PC-3 (cell line): ENCODE data around the gene HNRNPLL. TPM values are rescaled to one million over a fixed set of nuclear protein-coding genes. Genes with fewer than 3 reads are reported as not detected.

ENCODE experiments used
- ATAC-seq: fragments of 200-7000 bp; cut with Tn5 transposase; 2 replicates; pipeline ENCODE4 v1.9.1; 2020; ENCODE audit warnings: mild to moderate bottlenecking, moderate library complexity
- BruUV-seq: library from RNA; stranded (reverse); fragments of 400-500 nt; replicated peaks from 2 replicates; lab custom pipeline; 2021; lab: Mats Ljungman, UMichigan
- CTCF ChIA-PET: fragments of 300-600 bp; sonication (Branson Sonifier 250); formaldehyde crosslinking; loops from one replicate; lab custom pipeline; 2022; ENCODE audit warnings: antibody characterized with exemption; lab: Charles Lee
- POLR2A ChIA-PET: fragments of 300-600 bp; sonication (Branson Sonifier 250); formaldehyde crosslinking; loops from one replicate; lab custom pipeline; 2022; ENCODE audit warnings: antibody characterized with exemption; ENCODE audit not compliant: unreplicated experiment; lab: Charles Lee
- DNase-seq: peaks from one replicate; pipeline ENCODE4 v3.0.0-alpha.2; 2015
- H2AFZ ChIP-seq: fragments of 300-600 bp; sonication (generic); 2 replicates; pipeline ENCODE4 v1.6.0; 2016; ENCODE audit warnings: antibody characterized with exemption, low read length
- H3F3A ChIP-seq: fragments of 300-600 bp; sonication (generic); one replicate; pipeline ENCODE4 v1.6.0; 2017; ENCODE audit warnings: antibody characterized with exemption, low read length, control low read depth, mild to moderate bottlenecking; ENCODE audit not compliant: unreplicated experiment
- H3K27ac ChIP-seq: fragments of 300-600 bp; sonication (generic); 2 replicates; pipeline ENCODE4 v1.5.1; 2016; ENCODE audit warnings: mild to moderate bottlenecking, low read length
- H3K27me3 ChIP-seq: fragments of 300-600 bp; sonication (generic); 2 replicates; pipeline ENCODE4 v1.6.1; 2016; ENCODE audit warnings: low read length, mixed read lengths
- H3K36me3 ChIP-seq: fragments of 300-600 bp; sonication (generic); 2 replicates; pipeline ENCODE4 v1.6.1; 2016; ENCODE audit warnings: low read depth, mixed run types, low read length, mixed read lengths
- H3K4me1 ChIP-seq: fragments of 300-600 bp; sonication (generic); 2 replicates; pipeline ENCODE4 v1.5.1; 2016; ENCODE audit warnings: low read length; ENCODE audit not compliant: insufficient read depth
- H3K4me2 ChIP-seq: fragments of 300-600 bp; sonication (generic); 2 replicates; pipeline ENCODE4 v1.6.0; 2016; ENCODE audit warnings: low read length
- H3K4me3 ChIP-seq: fragments of 300-600 bp; sonication (generic); 2 replicates; pipeline ENCODE4 v1.5.1; 2016; ENCODE audit warnings: mild to moderate bottlenecking, low read length, mixed read lengths
- H3K79me2 ChIP-seq: fragments of 300-600 bp; sonication (generic); 2 replicates; pipeline ENCODE4 v1.6.1; 2017; ENCODE audit warnings: low read length, mixed read lengths
- H3K9ac ChIP-seq: fragments of 300-600 bp; sonication (generic); 2 replicates; pipeline ENCODE4 v1.6.0; 2016; ENCODE audit warnings: mild to moderate bottlenecking, low read length
- H3K9me2 ChIP-seq: fragments of 300-600 bp; sonication (generic); replicated peaks from 2 replicates; pipeline ENCODE4 v1.6.1; 2016; ENCODE audit warnings: mixed run types, low read length, mixed read lengths
- H3K9me3 ChIP-seq: fragments of 300-600 bp; sonication (generic); 2 replicates; pipeline ENCODE4 v1.6.1; 2016; ENCODE audit warnings: low read length, mixed read lengths
- H4K20me1 ChIP-seq: fragments of 300-600 bp; sonication (generic); 2 replicates; pipeline ENCODE4 v1.6.1; 2016; ENCODE audit warnings: low read length, mixed read lengths
- EZH2 ChIP-seq: fragments of 300-600 bp; sonication (generic); IDR thresholded peaks from one replicate; pipeline ENCODE4 v1.6.1; 2017; ENCODE audit warnings: antibody characterized with exemption, mild to moderate bottlenecking, low read length; ENCODE audit not compliant: unreplicated experiment
- EZH2phosphoT487 ChIP-seq: fragments of 300-600 bp; sonication (generic); IDR thresholded peaks from 2 replicates; pipeline ENCODE4 v1.6.1; 2018; ENCODE audit warnings: mild to moderate bottlenecking, antibody characterized with exemption, low read length, borderline replicate concordance
- intact Hi-C: fragments of 100-400 bp; cut with micrococcal nuclease; formaldehyde crosslinking; loops from 2 replicates; pipeline ENCODE4 v1.9.0; 2023
- total RNA-seq: library from RNA; depleted of rRNA; stranded (reverse); fragments of >200 nt; gene quantifications from 2 replicates; pipeline ENCODE4 v1.2.3, GENCODE V29; 2014
- TF ChIP-seq, protein P1 (sequence below): fragments of 300-600 bp; sonication (generic); conservative IDR thresholded peaks from 2 replicates; pipeline ENCODE4 v1.5.1; 2017; ENCODE audit warnings: antibody characterized with exemption, low read depth, mild to moderate bottlenecking, low read length

The HNRNPLL gene
- total RNA-seq, 1 experiment from 2014 or later, result 30.1 TPM

DNA sequence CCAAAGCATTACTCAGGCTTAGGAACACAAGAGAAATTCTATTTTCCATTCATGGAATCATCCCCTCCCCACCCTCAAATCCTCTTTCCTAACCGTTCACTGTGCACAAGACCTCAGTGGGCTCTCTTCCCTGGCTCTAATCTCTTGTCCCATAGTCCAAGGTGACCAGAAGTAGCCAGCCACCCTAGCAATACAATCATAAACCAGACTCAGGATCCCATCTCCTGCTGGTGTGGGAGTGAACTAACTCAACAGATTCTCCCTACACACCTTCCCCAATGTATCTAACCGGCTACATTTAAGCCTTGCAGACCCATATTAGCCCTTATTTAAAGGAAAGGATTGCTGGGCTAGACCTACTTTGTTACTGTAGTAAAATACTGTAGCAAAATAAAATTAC, 45.5 kb downstream of the HNRNPLL start:
- no peak for DNase-seq
- no TSS peak for BruUV-seq
- H3F3A ChIP-seq, result no peaks in the 10 kb centered on the region
- H3K9ac ChIP-seq, result no peak overlapping the region
- H3K79me2 ChIP-seq, result no peaks in the 10 kb centered on the region
- no peaks in the 10 kb centered on the region for H3K9me3 ChIP-seq
- no peak overlapping the region for H2AFZ ChIP-seq
- H3K4me1 ChIP-seq, result no peaks in the 10 kb centered on the region
- ChIA-PET POLR2A (interaction anchor here (0.6 kb wide), 1 partner anchor 141 kb away, joined by 4 read pairs; no protein-coding TSS in a partner anchor), CTCF (interaction anchor here (0.7 kb wide), 1 partner anchor 194 kb away, joined by 5 read pairs; the partner anchor contains the start of gene SRSF7)
- no peak overlapping the region for H3K27ac ChIP-seq
- H4K20me1 ChIP-seq, result no peaks in the 10 kb centered on the region
- no peaks in the 10 kb centered on the region for H3K27me3 ChIP-seq
- ATAC-seq, result no peak
- no peak overlapping the region for H3K4me2 ChIP-seq
- H3K4me3 ChIP-seq, result no peak overlapping the region
- peaks cover 2% of the 10 kb centered on the region; the same call in 1 of the 2 replicates for H3K36me3 ChIP-seq
- H3K9me2 ChIP-seq, result no peaks in the 10 kb centered on the region
- TF ChIP-seq EZH2phosphoT487 (no peak), EZH2 (no peak)
- TF ChIP-seq, protein P1, sequence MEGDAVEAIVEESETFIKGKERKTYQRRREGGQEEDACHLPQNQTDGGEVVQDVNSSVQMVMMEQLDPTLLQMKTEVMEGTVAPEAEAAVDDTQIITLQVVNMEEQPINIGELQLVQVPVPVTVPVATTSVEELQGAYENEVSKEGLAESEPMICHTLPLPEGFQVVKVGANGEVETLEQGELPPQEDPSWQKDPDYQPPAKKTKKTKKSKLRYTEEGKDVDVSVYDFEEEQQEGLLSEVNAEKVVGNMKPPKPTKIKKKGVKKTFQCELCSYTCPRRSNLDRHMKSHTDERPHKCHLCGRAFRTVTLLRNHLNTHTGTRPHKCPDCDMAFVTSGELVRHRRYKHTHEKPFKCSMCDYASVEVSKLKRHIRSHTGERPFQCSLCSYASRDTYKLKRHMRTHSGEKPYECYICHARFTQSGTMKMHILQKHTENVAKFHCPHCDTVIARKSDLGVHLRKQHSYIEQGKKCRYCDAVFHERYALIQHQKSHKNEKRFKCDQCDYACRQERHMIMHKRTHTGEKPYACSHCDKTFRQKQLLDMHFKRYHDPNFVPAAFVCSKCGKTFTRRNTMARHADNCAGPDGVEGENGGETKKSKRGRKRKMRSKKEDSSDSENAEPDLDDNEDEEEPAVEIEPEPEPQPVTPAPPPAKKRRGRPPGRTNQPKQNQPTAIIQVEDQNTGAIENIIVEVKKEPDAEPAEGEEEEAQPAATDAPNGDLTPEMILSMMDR, result no peak
- intact Hi-C loops, result no loop called here

DNA sequence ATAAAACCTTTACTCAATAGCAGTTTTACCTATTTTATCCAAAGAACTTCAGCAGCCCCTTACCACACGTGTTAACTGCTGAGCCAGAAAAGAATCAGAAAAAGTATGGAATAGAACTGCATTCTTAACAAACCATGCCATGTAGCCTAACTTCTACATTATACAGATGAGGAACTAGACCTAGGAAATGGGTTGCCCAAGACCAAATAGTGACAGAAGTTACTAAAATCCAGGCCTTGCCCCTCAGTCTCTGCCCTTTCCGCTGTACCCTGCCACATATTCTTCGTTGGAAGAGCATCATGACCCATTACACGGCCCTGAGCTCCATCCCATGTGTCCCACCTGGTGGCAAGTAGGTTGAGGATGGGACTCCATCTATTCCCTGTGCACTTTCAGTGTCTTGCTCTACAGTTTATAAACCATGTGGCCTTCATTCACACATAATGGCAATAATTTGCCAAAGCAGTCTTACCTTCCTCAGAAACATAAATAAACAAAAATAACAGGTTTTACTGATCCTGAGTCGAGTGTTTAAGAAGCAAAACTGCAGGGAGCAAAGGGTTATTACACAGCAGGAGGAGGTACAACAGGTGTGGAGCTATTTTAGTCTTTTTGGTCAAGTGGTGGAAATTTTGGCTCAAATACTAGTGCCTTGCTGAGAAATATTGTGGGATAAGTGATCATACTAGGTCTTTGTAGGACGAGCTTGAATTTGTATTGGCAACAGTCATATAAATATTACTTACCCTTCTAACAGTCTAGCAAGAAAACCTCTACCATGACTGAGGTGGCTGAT, 46.5 kb downstream of the HNRNPLL start:
- no peak overlapping the region for H3K27ac ChIP-seq
- ChIA-PET CTCF (interaction anchor here (0.7 kb wide), 1 partner anchor 195 kb away, joined by 5 read pairs; the partner anchor contains the start of gene SRSF7), POLR2A (interaction anchor here (0.5 to 0.6 kb wide), 3 partner anchors 84 to 142 kb away, joined by 3 to 5 read pairs (median 4); partner anchors contain the start of gene GALM)
- H3K27me3 ChIP-seq, result no peaks in the 10 kb centered on the region
- no peak overlapping the region for H2AFZ ChIP-seq
- ATAC-seq (no peak), DNase-seq (no peak)
- H3K9me3 ChIP-seq, result no peaks in the 10 kb centered on the region
- TF ChIP-seq, protein P1, result no peak
- TF ChIP-seq EZH2 (no peak), EZH2phosphoT487 (no peak)
- intact Hi-C loops, result no loop called here
- H3K4me2 ChIP-seq, result no peak overlapping the region
- H3K9ac ChIP-seq, result no peak overlapping the region
- no peaks in the 10 kb centered on the region for H3F3A ChIP-seq
- H3K79me2 ChIP-seq, result no peaks in the 10 kb centered on the region
- H4K20me1 ChIP-seq, result no peaks in the 10 kb centered on the region
- H3K4me1 ChIP-seq, result no peaks in the 10 kb centered on the region
- BruUV-seq, result no TSS peak
- H3K36me3 ChIP-seq, result no peaks in the 10 kb centered on the region
- H3K4me3 ChIP-seq, result no peak overlapping the region
- no peaks in the 10 kb centered on the region for H3K9me2 ChIP-seq
